ENCODE results near the gene SORCS3.

Gene SORCS3

DNA sequence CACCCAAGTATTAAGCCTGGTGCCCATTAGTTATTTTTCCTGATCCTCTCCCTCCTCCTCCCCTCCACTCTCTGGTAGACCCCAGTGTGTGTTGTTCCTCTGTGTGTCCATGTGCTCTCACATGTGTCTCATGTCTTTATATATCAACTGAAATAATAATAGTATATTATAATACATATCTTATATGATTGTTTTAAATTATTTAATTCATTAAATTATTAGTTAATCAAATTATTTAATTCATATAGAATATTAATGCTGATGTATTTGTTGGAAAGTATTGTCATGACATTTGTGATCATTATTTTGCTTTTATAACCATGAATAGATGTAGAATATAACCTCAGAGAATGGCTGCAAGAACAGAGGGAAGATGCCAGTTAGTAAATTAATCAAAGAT is 647.5 kb downstream of the SORCS3 start:
- Histone ChIP-seq H3K27me3 (ENCODE audit: insufficient read depth, low read length, poor library complexity) (no peaks in the 10 kb centered on the region), H3K27ac (ENCODE audit: low read length) (no peak overlapping the region), H3K4me3 (ENCODE audit: low read depth in 1 of 2, low read length in 2 of 2) (no peak overlapping the region), H4K20me1 (ENCODE audit: insufficient read depth, low read length) (no peaks in the 10 kb centered on the region), H3K9me3 (ENCODE audit: insufficient read depth, low read length, severe bottlenecking) (no peaks in the 10 kb centered on the region), H3K9ac (ENCODE audit: low read depth, low read length) (no peak overlapping the region), H3K4me1 (ENCODE audit: insufficient read depth, low read length) (no peaks in the 10 kb centered on the region), H3K79me2 (ENCODE audit: insufficient read depth, low read length) (no peaks in the 10 kb centered on the region), H3K4me2 (ENCODE audit: insufficient read depth, low read length) (no peak overlapping the region), H3K36me3 (ENCODE audit: insufficient read depth, low read length) (no peaks in the 10 kb centered on the region), H2AFZ (ENCODE audit: low read depth, low read length) (no peak overlapping the region)
- TF ChIP-seq, protein P1, sequence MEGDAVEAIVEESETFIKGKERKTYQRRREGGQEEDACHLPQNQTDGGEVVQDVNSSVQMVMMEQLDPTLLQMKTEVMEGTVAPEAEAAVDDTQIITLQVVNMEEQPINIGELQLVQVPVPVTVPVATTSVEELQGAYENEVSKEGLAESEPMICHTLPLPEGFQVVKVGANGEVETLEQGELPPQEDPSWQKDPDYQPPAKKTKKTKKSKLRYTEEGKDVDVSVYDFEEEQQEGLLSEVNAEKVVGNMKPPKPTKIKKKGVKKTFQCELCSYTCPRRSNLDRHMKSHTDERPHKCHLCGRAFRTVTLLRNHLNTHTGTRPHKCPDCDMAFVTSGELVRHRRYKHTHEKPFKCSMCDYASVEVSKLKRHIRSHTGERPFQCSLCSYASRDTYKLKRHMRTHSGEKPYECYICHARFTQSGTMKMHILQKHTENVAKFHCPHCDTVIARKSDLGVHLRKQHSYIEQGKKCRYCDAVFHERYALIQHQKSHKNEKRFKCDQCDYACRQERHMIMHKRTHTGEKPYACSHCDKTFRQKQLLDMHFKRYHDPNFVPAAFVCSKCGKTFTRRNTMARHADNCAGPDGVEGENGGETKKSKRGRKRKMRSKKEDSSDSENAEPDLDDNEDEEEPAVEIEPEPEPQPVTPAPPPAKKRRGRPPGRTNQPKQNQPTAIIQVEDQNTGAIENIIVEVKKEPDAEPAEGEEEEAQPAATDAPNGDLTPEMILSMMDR (IDR thresholded peaks at IDR 0.05; ENCODE audit: borderline replicate concordance, extremely low read depth, low read length, poor library complexity, severe bottlenecking), result no peak
- TF ChIP-seq EZH2 (IDR thresholded peaks at IDR 0.05; ENCODE audit: borderline replicate concordance, low read depth, low read length, severe bottlenecking), result no peak
- DNase-seq, result no peak
- ATAC-seq (ENCODE audit: insufficient read depth, low read depth), result no peak

DNA sequence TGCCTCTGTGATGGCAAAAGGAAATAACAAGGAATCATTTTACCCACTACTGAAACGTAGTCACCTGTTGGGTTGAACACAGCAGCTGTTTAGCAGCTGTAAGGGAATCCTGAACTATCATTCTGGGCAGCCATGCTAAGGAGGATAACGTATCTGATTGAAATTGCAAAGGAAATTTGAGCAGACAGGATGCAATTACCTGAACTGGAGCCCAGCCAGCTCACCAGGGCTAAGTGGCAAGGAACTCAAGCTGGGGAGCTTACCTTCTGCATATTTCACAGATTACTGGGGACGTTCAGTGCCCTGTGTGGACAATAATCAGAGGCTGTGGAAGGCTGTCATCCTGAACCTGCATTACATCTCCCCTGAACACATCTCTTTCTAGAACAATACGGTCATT is 650.5 kb downstream of the SORCS3 start:
- no peaks in the 10 kb centered on the region for H4K20me1 ChIP-seq (ENCODE audit: insufficient read depth, low read length)
- ATAC-seq (ENCODE audit: insufficient read depth, low read depth) (no peak), DNase-seq (no peak)

DNA sequence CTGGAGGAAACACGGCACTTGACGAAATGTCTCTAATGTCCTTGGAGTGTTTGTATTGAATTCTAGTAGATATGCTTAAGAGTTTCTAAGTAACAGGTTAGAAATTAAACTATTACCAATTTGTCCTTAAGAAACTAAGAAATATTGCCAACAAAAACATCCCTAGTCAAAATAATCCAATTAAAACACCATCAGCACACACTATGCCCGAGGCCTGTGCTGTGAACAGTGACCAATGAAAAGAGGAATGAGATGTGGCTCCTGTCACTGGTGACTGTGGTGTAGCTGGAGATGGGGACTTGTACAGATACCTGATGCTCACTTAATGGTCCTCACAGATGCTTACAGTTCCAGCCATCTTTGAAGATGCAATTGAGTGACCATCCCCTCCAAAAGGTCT is 651.1 kb downstream of the SORCS3 start:
- no peak overlapping the region for H3K9ac ChIP-seq (ENCODE audit: low read depth, low read length)
- H3K4me1 ChIP-seq (ENCODE audit: insufficient read depth, low read length), result no peaks in the 10 kb centered on the region
- no peak for TF ChIP-seq EZH2 (IDR thresholded peaks at IDR 0.05; ENCODE audit: borderline replicate concordance, low read depth, low read length, severe bottlenecking)
- TF ChIP-seq, protein P1 (IDR thresholded peaks at IDR 0.05; ENCODE audit: borderline replicate concordance, extremely low read depth, low read length, poor library complexity, severe bottlenecking), result no peak
- H3K27me3 ChIP-seq (ENCODE audit: insufficient read depth, low read length, poor library complexity), result no peaks in the 10 kb centered on the region
- ATAC-seq (ENCODE audit: insufficient read depth, low read depth) (no peak), DNase-seq (no peak)
- no peaks in the 10 kb centered on the region for H3K9me3 ChIP-seq (ENCODE audit: insufficient read depth, low read length, severe bottlenecking)
- H3K79me2 ChIP-seq (ENCODE audit: insufficient read depth, low read length), result no peaks in the 10 kb centered on the region
- H3K27ac ChIP-seq (ENCODE audit: low read length), result no peak overlapping the region
- no peak overlapping the region for H2AFZ ChIP-seq (ENCODE audit: low read depth, low read length)
- H3K4me2 ChIP-seq (ENCODE audit: insufficient read depth, low read length), result no peak overlapping the region
- no peak overlapping the region for H3K4me3 ChIP-seq (ENCODE audit: low read depth in 1 of 2, low read length in 2 of 2)
- no peaks in the 10 kb centered on the region for H3K36me3 ChIP-seq (ENCODE audit: insufficient read depth, low read length)
- no peaks in the 10 kb centered on the region for H4K20me1 ChIP-seq (ENCODE audit: insufficient read depth, low read length)

More for the DNA sequence above, 650.5 kb downstream of the SORCS3 start:
- TF ChIP-seq, protein P1 (IDR thresholded peaks at IDR 0.05; ENCODE audit: borderline replicate concordance, extremely low read depth, low read length, poor library complexity, severe bottlenecking), result no peak
- TF ChIP-seq EZH2 (IDR thresholded peaks at IDR 0.05; ENCODE audit: borderline replicate concordance, low read depth, low read length, severe bottlenecking), result no peak
- no peak overlapping the region for H2AFZ ChIP-seq (ENCODE audit: low read depth, low read length)
- H3K27me3 ChIP-seq (ENCODE audit: insufficient read depth, low read length, poor library complexity), result no peaks in the 10 kb centered on the region
- H3K79me2 ChIP-seq (ENCODE audit: insufficient read depth, low read length), result no peaks in the 10 kb centered on the region
- H3K27ac ChIP-seq (ENCODE audit: low read length), result no peak overlapping the region
- no peak overlapping the region for H3K9ac ChIP-seq (ENCODE audit: low read depth, low read length)
- no peak overlapping the region for H3K4me2 ChIP-seq (ENCODE audit: insufficient read depth, low read length)
- no peaks in the 10 kb centered on the region for H3K4me1 ChIP-seq (ENCODE audit: insufficient read depth, low read length)
- H3K4me3 ChIP-seq (ENCODE audit: low read depth in 1 of 2, low read length in 2 of 2), result no peak overlapping the region
- no peaks in the 10 kb centered on the region for H3K9me3 ChIP-seq (ENCODE audit: insufficient read depth, low read length, severe bottlenecking)
- H3K36me3 ChIP-seq (ENCODE audit: insufficient read depth, low read length), result no peaks in the 10 kb centered on the region
